ENCODE measurements around the gene GTF2H4.
"Not testable (repeated sequence)": the region's sequence is repeated elsewhere in the genome, so short reads cannot be mapped to it uniquely, and the experiment has no call there.

The GTF2H4 gene

DNA sequence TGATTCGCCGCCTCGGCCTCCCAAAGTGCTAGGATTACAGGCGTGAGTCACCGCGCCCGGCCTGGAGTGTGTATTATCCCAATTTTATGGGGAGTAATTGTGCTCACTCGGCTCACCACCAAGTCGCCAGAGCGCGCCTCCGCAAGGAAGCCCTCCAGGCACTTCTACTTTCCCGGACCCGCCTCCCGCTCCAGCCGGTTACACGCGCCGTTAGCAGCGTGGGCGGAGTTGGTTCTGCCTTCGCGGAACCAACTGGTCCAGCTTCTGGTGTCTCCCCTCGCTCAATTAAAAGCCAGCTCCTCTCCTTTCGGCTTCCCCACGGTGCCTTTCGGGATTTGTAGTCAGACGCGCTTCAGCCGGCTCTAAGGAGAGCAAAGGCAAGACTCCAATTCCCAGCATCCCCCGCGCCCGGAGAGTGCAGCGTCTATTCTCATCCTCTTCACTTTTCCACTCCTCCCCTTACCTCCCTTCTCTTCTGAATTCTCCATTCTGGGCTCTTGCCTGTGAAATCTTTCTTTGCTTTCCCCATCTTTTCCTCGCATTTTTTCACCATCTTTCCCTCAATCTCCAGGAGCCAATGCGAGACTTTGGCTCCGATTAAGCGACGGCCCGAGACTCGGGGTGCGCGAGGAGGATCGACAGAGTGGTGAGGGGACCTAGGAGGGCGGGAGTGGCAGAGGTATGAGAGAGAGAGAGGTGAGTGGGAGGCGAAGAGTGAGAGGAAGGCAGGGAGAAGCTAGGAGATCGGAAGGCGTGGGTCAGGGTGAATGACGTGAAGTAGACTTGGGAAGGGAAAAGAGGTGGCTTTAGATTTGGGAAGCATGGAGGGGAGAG, at the start of gene GTF2H4:
Gene GTF2H4, plus strand, starts transcription at position 450 of the 834 bp plus-strand sequence.
- H3K27ac ChIP-seq, result peak within 1 kb of the TSS; percentile 26
- TF ChIP-seq, protein P1, sequence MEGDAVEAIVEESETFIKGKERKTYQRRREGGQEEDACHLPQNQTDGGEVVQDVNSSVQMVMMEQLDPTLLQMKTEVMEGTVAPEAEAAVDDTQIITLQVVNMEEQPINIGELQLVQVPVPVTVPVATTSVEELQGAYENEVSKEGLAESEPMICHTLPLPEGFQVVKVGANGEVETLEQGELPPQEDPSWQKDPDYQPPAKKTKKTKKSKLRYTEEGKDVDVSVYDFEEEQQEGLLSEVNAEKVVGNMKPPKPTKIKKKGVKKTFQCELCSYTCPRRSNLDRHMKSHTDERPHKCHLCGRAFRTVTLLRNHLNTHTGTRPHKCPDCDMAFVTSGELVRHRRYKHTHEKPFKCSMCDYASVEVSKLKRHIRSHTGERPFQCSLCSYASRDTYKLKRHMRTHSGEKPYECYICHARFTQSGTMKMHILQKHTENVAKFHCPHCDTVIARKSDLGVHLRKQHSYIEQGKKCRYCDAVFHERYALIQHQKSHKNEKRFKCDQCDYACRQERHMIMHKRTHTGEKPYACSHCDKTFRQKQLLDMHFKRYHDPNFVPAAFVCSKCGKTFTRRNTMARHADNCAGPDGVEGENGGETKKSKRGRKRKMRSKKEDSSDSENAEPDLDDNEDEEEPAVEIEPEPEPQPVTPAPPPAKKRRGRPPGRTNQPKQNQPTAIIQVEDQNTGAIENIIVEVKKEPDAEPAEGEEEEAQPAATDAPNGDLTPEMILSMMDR (IDR thresholded peaks at IDR 0.05), result no peak
- H3K36me3 ChIP-seq, result peaks cover 18% of the 10 kb centered on the region
- H3K4me3 ChIP-seq (ENCODE audit: low read depth in 1 of 2, low read length in 1 of 2), result peak within 1 kb of the TSS; percentile 68 to 69
- H3K4me1 ChIP-seq (ENCODE audit: control insufficient read depth in 1 of 2, insufficient read depth in 1 of 2, low read depth in 1 of 2, low read length in 1 of 2), result peaks cover 11 to 15% of the 10 kb centered on the region in 2 experiments
- H3K9me3 ChIP-seq, result no peaks in the 10 kb centered on the region
- no peaks in the 10 kb centered on the region for H3K27me3 ChIP-seq

DNA sequence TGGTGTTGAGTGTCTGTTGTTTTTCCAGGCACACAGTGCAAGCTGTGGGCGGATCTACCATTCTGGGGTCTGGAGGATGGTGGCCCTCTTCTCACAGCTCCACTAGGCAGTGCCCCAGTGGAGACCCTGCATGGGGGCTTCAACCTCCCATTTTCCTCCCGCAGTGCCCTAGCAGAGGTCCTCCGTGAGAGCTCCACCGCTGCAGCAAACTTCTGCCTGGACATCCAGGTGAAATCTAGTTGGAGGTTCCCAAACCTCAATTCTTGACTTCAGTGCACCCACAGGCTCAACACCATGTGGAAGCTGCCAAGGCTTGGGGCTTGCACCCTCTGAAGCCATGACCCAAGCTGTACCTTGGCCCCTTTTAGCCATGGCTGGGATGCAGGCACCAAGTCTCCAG, 48.3 kb upstream of the GTF2H4 start:
- not testable (repeated sequence) for H3K4me3 ChIP-seq (ENCODE audit: low read depth in 1 of 2, low read length in 1 of 2); H3K27ac ChIP-seq; H3K9me3 ChIP-seq; H3K36me3 ChIP-seq; H3K4me1 ChIP-seq (ENCODE audit: control insufficient read depth in 1 of 2, insufficient read depth in 1 of 2, low read depth in 1 of 2, low read length in 1 of 2)
- H3K27me3 ChIP-seq, result peaks cover 56% of the 10 kb centered on the region

DNA sequence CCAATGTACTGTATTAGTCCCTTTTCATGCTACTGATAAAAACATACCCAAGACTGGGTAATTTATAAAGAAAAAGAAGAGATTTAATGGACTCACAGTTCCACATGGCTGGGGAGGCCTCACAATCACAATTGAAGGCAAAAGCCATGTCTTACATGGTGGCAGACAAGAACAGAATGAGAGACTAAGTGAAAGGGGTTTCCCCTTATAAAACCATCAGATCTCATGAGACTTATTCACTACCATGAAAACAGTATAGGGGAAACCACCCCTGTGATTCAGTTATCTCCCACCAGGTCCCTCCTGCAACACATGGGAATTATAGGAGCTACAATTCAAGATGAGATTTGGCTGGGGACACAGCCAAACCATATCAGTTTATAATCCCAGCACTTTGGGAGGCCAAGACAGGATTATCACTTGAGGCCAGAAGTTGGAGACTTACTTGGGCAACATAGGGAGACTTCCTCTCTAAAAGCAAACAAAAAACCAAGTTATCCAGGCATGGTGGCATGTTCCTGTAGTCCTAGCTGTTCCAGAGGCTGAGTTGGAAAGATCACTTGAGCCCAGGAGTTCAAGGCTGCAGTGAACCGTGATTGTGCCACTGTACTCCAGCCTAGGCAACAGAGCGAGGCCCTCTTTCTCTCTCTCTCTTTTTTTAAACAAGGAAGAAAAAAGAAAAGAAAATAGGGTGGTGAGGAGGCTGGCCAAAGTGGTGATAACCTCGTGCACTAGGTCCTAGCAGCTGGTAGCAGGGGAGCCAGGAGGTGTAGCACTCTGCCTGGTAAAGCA, 46.6 kb upstream of the GTF2H4 start:
- Histone ChIP-seq H3K4me3 (ENCODE audit: low read depth in 1 of 2, low read length in 1 of 2) (no peak overlapping the region), H3K9me3 (no peaks in the 10 kb centered on the region), H3K27me3 (peaks cover 53% of the 10 kb centered on the region), H3K36me3 (no peaks in the 10 kb centered on the region), H3K27ac (no peak overlapping the region), H3K4me1 (ENCODE audit: control insufficient read depth in 1 of 2, insufficient read depth in 1 of 2, low read depth in 1 of 2, low read length in 1 of 2) (no peaks in the 10 kb centered on the region)
- TF ChIP-seq, protein P1 (IDR thresholded peaks at IDR 0.05), result no peak

DNA sequence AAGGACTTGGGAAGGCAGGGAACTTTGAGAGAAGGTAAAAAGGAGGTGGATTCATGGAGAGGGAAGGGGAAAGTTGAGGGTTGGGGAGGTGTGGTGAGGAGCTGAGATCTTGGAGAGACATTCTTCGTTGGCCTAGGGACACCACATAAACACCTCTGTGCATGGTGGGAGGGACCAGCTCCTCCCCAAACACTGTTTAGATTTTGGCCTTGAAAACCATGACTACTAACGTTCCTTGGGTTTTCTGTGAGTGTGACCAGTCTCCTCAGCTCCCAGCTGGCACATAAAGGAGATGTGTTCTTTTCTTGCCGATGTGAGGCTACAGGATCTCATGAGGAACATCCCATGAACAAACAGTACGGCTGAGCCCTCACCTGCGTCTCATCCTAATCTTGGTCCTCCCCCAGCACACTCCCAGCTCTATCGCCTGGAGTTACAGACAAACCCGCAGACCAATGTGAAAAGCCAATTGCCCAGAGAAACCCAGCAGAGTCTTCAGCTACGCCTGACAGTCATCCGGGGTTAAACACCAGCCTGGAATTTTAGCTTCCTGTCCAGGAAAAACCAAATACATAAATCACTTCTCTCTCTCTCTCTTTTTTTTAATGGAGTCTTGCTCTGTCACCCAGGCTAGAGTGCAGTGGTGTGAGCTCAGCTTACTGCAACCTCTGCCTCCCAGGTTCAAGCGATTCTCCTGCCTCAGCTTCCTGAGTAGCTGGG, 45.7 kb upstream of the GTF2H4 start:
- H3K27me3 ChIP-seq, result peaks cover 47% of the 10 kb centered on the region
- no peaks in the 10 kb centered on the region for H3K4me1 ChIP-seq (ENCODE audit: control insufficient read depth in 1 of 2, insufficient read depth in 1 of 2, low read depth in 1 of 2, low read length in 1 of 2)
- no peaks in the 10 kb centered on the region for H3K36me3 ChIP-seq
- no peak overlapping the region for H3K27ac ChIP-seq
- TF ChIP-seq, protein P1 (IDR thresholded peaks at IDR 0.05), result no peak
- H3K4me3 ChIP-seq (ENCODE audit: low read depth in 1 of 2, low read length in 1 of 2), result no peak overlapping the region
- no peaks in the 10 kb centered on the region for H3K9me3 ChIP-seq

DNA sequence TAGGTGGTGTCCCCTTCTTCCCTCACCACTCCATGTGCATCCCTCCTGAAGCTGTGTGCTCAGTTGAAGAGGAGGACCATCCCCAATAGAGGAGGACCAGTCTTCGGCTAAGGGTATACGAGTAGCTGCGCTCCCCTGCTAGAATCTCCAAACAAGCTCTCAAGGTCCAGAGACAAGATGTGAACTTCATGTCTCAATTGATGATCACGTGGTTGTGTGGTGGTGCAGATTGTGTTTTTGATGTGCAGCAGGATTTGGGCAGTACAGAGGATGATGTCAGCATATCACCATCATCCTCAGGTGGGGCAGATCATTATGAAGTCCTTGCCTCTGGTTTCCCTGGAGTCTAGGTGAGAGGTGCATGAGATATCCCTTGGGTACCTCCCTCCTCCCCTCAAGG, 43.7 kb upstream of the GTF2H4 start:
- H3K27ac ChIP-seq, result no peak overlapping the region
- H3K9me3 ChIP-seq, result peaks cover 8% of the 10 kb centered on the region
- peaks cover 44% of the 10 kb centered on the region for H3K27me3 ChIP-seq
- TF ChIP-seq, protein P1 (IDR thresholded peaks at IDR 0.05), result no peak
- H3K4me3 ChIP-seq (ENCODE audit: low read depth in 1 of 2, low read length in 1 of 2), result no peak overlapping the region
- no peaks in the 10 kb centered on the region for H3K36me3 ChIP-seq
- H3K4me1 ChIP-seq (ENCODE audit: control insufficient read depth in 1 of 2, insufficient read depth in 1 of 2, low read depth in 1 of 2, low read length in 1 of 2), result no peaks in the 10 kb centered on the region

DNA sequence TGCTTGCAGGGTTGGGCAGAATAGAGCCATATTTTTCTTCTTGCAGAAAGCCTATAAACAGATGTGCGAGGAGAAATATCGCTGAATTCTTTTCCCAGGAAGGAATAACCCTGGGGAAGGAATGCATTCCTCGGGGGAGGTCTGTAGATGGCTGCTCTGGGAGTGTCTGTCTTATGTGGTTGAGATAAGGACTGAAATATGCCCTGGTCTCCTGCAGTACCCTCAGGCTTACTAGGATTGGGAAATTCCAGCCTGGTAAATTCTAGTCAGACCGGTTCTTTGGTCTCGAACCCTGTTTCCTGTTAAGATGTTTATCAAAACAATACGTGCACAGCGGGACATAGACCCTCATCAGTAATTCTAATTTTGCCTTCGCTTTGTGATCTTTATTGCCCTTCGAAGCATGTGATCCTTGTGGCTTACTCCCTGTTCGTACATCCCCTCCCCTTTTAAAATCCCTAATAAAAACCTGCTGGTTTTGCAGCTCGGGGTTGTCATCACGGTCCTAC, 38.7 kb upstream of the GTF2H4 start:
- H3K4me1 ChIP-seq (ENCODE audit: control insufficient read depth in 1 of 2, insufficient read depth in 1 of 2, low read depth in 1 of 2, low read length in 1 of 2); H3K4me3 ChIP-seq (ENCODE audit: low read depth in 1 of 2, low read length in 1 of 2); H3K36me3 ChIP-seq; H3K27ac ChIP-seq; H3K9me3 ChIP-seq: not testable (repeated sequence)
- H3K27me3 ChIP-seq, result peaks cover 25% of the 10 kb centered on the region
